ENCODE data around the gene LGR6.

DNA sequence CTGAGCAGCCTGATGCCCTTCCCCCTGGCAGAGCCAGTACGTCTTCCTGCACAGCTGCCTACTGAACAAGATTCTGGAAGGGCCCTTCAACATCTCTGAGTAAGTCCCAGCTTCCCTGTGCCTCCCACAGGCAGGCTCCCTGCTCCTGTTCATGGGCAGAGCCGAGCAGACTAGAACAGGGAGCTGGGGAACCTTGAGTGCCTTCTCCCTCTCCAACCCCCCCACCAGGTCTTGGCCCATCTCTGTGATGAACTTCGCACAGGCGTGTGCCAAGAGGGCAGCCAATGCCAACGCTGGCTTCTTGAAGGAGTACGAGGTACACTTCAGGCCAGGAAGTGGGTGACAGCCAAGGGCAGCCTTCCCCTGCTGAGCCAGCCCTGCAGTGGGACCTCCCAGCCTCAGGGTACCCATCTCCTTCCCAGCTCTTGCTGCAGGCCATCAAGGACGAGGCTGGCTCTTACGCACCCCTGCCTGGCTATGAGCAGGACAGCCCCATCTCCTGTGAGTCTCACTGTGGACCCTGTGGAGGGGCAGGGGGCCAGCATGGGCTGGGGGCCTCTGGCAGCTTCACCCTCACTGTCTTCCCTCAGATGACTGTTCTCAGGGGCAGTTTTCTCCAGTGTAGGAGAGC, 6.4 kb upstream of the LGR6 start:
- TF ChIP-seq GATA2 (IDR thresholded peaks at IDR 0.05; ENCODE audit: low read depth, low read length): no peak
- no peak for TF ChIP-seq GATA3 (IDR thresholded peaks at IDR 0.05; ENCODE audit: low read depth, low read length)

All from SH-SY5Y (cell line).